Mammary epithelial cell (primary cell): ENCODE results near the gene KCNV2.

Experiments
- EZH2 ChIP-seq: IDR thresholded peaks from 2 replicates; pipeline ENCODE4 v1.6.1; 2012; ENCODE audit warnings: low read length, inconsistent platforms, borderline replicate concordance
- TF ChIP-seq, protein P1 (sequence below), 2 donors: IDR thresholded peaks in 1 of 2; conservative IDR thresholded peaks in 1 of 2; 2 replicates each; pipeline ENCODE4 v1.5.1; 2011 to 2012; ENCODE audit warnings: inconsistent platforms in 2 of 2, low read length in 2 of 2, mild to moderate bottlenecking in 2 of 2, control low read depth in 1 of 2, low read depth in 1 of 2; ENCODE audit not compliant: insufficient read depth in 1 of 2; ENCODE audit errors: extremely low read depth in 1 of 2

DNA sequence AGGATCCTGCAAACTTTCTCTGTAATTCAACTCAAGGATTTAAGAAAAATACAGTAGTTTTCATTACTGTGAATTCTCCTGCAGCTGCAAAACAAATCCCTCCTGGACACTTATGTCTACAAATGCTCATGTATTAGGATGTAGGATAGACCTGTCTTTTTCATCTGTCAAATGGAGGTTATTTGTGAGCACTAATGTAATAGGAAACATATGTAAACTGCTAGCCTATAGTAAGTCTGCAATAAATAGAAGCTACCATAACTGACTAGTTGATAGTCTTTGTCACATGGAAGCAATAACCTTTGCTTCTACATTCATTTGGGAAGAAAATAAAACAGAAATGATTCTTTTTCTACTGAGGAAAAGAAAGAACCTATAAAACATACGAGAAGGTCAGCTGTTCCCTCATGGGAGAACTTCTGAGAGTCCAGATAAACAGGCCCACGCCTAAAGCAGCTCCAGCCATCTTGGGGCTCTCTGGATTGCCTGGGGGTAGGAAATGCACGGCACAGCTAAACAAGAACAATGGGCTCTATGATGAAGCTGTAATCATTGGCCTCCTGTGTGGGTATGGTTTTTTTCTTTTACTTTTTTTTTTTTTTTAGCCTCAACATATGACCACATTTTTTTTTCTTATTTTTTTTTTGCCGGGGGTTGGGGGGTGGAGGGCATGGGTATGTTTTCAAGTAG, 6.2 kb downstream of the KCNV2 start:
- TF ChIP-seq, protein P1, sequence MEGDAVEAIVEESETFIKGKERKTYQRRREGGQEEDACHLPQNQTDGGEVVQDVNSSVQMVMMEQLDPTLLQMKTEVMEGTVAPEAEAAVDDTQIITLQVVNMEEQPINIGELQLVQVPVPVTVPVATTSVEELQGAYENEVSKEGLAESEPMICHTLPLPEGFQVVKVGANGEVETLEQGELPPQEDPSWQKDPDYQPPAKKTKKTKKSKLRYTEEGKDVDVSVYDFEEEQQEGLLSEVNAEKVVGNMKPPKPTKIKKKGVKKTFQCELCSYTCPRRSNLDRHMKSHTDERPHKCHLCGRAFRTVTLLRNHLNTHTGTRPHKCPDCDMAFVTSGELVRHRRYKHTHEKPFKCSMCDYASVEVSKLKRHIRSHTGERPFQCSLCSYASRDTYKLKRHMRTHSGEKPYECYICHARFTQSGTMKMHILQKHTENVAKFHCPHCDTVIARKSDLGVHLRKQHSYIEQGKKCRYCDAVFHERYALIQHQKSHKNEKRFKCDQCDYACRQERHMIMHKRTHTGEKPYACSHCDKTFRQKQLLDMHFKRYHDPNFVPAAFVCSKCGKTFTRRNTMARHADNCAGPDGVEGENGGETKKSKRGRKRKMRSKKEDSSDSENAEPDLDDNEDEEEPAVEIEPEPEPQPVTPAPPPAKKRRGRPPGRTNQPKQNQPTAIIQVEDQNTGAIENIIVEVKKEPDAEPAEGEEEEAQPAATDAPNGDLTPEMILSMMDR (conservative IDR thresholded peaks at IDR 0.05 in 1 of 2, IDR thresholded peaks at IDR 0.05 in 1 of 2; ENCODE audit: extremely low read depth in 1 of 2, insufficient read depth in 1 of 2, low read depth in 1 of 2, low read length in 2 of 2) = no peak
- TF ChIP-seq EZH2 = no peak
